ENCODE data around the gene STK32C.
"Not testable (repeated sequence)": the region's sequence is repeated elsewhere in the genome, so short reads cannot be mapped to it uniquely, and the experiment has no call there.

Gene STK32C

GRCh38 chr10:132279873-132280645 lies 27.7 kb downstream of the STK32C start:
- no peak for ATAC-seq

GRCh38 chr10:132277311-132277741 lies 30.4 kb downstream of the STK32C start:
- no peak for ATAC-seq

DNA sequence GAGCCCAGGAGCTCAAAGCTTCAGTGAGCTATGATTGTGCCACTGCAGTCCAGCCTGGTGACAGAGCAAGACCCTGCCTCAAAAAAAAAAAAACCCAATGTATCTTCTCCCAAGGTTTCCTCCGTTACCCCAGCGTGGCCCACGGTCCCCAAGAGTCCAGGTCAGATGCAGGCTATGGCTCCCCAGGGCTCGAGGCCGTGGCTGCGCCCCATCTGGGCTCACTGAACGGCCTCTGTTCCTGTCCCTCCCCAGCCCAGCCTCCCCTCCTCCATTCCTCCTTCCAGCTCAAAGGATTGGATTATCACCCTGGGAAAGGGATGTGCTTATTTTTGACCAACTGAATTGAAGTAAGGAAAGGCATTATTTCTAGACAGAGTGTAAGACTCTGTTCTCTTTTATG lies 31.0 kb downstream of the STK32C start:
- no peak for ATAC-seq

GRCh38 chr10:132276179-132276675 lies 31.5 kb downstream of the STK32C start:
- no peak for ATAC-seq

- ATAC-seq, result no peak
These were observed 32.1 kb downstream of the STK32C start for GRCh38 chr10:132275426-132276178.

DNA sequence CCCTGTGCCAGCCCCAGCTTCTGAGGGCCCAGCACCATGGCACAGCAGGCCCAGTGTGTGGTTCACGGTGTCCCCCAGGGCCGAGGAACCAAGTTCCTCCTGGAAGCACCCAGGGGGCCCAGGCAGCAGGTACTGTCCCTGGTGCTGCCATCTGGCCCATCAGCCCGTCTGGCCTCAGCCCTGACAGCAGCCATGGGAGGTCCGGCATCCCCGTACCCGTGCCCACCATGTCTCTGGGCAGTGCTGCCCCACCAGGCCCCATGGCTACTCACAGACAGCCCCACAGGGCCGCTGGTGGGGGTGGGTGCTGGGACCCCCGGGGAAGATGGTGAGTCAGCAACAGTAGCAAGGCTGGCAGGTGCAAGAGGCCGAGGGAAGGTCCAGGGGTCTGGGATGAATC lies 32.8 kb downstream of the STK32C start:
- no peak for ATAC-seq

DNA sequence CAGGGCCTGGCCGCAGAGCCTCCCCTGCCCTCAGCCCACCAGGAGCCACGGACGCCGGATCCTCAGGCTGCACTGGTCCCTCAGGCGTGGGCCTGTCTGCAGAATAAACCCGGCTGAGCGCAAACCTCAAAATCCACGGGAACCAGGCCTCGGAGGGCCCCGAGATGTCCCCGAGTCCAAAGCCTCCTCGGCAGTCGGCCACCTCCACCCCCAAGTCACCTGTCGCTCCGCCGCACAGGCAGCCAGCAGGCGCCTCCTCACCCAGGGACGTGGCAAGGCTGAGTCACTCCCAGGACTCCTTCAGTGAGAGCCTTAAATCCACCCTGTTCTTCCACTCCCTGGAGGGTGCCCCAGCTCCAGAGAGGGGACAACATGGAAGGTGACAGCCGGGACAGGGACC lies 33.2 kb downstream of the STK32C start:
- no peak for ATAC-seq

GRCh38 chr10:132273966-132274365 lies 33.8 kb downstream of the STK32C start:
- no peak for ATAC-seq

DNA sequence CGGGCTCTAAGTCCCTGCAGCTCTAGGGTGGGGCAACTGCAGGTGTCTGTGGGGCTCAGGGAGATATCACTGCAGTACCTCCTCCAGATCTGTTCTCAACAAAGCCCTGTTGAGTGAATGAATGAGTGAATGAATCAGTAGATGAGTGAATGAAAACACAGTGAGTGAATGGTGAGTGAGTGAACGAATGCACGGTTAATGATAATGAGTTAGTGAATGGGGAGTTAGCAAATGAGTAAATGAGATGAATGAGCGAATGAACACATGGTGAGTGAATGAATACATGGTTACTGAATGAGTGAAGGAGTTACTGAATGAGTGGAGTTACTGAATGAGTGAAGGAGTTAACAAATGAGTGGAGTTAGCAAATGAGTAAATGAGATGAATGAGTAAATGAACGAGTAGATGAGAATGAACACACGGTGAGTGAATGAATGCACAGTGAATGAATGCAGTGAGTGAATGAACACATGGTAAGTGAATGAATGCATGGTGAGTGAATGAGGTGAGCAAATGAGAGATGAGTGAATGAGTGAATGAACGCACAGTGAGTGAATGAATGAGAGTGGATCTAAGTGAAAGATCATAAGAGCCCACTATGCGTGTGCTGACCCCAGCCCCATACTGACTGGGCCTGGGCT lies 34.3 kb downstream of the STK32C start:
- ATAC-seq, result no peak

DNA sequence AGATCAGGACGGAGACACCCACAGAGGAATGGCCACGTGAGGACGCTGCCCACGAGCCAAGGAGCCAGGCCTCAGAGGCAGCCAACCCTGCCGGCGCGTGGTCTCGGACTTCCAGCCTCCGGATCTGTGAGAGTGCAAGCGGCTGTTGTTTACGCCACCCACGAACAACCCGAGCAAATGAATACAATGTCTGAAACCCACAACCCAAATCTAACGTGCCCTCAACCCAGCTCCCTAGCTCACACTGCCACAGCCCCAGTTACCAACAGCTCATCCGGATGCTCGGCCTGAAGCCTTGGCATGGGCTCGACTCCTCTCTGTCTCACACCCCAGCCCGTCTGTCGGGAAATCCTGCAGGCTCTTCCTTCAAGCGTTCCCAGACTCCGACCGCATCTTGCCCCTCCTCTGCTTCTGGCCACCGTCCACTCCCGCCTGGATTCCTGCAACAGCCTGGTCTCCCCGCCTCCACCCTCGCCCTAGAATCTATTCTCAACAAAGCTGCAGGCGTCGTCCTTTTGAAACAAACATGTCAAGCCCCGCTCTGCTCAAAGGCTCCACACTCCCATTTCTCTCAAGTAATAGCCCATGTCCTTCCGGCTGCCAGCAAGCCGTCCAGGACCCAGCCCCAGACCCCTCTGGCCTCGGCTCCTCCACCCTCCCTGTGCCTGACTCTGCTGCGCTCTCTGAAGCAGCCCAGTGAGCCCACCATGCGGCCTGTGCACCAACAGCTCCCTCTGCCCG lies 35.3 kb downstream of the STK32C start:
- ATAC-seq, result no peak

DNA sequence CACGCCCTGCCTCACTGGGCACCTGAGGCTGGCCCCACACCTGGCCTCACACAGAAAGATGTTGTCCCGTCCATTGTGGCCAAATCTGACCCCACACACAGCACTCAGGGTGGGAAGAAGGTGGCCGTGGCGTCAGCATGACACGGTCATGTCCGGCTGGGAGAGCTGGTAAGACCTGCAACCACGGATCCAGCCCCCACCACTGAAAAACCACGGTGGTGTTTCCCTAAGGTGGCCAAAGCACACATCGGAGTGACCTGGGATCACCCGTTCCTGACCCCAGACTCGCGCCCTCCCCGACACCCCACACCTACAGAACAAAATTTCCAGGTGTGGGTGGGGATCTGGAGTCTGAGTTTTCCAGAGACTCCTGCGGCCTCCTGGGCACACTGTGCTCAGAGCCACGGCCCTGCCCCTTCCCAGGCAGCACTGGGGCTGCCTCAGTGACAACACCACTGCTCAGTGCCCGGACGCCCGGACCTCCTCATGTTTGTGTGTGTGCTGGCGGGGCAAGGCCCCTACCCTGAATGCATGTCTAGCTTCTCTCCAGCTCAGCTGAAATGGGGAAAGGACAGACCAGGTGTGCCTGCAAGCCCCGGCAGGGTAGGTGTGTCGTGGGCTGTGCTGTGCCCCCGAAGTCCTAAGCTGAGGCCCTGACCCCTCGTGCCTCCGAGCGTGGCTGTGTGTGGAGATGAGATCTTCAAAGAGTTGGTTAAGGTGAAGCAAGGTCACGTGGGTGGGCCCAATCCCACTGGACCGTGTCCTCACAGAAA lies 36.1 kb downstream of the STK32C start:
- ATAC-seq, result no peak

GRCh38 chr10:132270721-132271457 lies 36.9 kb downstream of the STK32C start:
- no peak for ATAC-seq

- no peak for ATAC-seq
These were observed 37.5 kb downstream of the STK32C start for GRCh38 chr10:132270256-132270655.

DNA sequence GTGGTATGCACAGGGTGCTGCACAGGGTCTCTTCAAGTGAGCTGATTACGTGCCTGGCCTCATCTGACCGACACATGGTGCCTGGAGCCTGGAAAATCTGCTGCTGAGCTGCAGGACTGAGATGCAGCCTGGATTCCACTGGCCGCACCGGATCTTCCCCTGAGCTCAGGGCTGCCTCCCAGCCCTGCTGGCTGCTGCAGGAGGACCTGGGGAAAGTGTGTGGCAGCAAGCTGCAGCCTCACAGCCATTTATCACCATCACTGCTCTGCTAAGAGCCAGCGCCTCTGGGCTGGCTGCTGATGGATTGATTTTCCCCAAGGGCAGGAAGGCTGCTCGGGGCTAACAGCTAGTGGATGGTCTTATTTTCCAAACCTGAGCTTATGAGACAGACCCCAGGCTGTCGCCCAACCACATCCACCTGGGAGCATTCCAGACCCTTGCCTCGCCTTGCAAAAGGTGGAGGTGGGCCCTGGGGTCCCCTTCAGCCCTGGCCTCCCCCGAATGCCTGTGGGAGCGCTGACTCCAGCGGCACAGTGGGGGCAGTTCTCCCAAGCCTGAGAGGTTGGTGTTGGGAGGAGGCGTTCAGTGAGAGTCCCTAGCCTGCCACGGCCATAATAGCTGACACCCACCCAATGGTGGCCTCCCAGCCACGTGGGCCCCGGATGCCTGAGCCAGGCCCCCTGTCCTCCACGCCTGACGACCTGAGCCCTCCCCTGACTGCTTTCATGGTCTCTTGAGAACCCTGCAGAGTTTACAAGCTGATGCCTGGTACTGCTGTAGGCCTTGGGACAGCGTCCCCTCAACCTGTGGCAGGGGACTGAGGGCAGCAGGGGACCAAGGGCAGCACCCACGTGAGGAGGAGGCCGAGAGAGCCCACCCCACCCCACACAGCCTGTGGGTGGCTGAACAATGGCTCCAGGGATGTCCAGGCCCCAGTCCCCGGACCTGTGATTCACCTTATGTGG lies 38.2 kb downstream of the STK32C start:
- no peak for ATAC-seq

DNA sequence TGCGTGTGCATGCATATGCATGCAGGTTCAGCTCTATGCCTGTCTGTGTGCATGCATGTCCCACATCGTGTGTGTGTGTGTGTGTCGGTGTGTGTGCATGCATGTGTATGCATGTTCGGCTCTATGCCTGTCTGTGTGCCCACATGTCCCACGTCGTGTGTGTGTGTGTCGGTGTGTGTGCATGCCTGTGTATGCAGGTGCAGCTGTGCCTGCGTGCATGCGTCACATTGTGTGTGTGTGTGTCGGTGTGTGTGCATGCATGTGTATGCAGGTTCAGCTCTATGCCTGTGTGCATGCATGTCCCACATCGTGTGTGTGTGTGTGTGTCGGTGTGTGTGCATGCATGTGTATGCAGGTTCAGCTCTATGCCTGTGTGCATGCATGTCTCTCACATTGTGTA lies 39.8 kb downstream of the STK32C start:
- ATAC-seq, result not testable (repeated sequence)

DNA sequence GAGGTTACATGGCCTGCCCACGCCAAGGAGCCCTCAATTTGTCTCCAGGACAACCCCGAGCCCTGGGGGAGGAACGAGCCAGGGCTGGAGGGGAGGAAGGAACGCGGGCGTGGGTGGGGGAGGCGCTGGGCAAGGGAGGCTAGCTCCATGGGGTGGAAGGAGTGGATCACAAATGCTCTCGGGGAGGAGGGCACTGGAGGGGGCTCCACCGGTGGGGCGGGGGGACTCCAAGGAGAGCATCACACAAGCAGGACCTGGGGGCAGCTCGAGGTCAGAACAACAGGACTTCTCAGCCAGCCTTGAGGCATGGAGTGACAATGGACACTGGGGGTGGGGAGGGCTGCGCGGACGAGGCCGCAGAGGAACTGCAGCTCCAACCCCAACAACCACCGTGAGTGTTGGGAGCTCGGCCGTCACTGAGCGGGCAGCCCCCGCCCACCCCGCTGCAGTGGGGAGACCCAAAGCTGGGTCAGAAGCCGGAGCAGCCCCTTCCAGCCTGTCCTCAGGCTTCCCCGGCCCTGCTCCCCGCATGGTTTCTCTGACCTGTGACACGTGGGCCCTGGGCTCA lies 41.1 kb downstream of the STK32C start:
- no peak for ATAC-seq

GRCh38 chr10:132265890-132266496 lies 41.8 kb downstream of the STK32C start:
- ATAC-seq, result no peak

- no peak for ATAC-seq
These were observed 42.5 kb downstream of the STK32C start for GRCh38 chr10:132264966-132265889.
